Kidney epithelial cell (primary cell): Measurements from ENCODE around the gene BAG1. TPM values are rescaled to one million over a fixed set of nuclear protein-coding genes. Genes with fewer than 3 reads are reported as not detected.

Experiments used
- DNase-seq: peaks from one replicate; pipeline ENCODE4 v3.0.0-alpha.2; 2010; ENCODE audit warnings: low read depth
- H3K27me3 ChIP-seq: 2 replicates; pipeline ENCODE4 v1.6.0; 2011; ENCODE audit warnings: low read length; ENCODE audit not compliant: control insufficient read depth, insufficient read depth
- H3K36me3 ChIP-seq: 2 replicates; pipeline ENCODE4 v1.5.1; 2011; ENCODE audit warnings: low read length; ENCODE audit not compliant: control insufficient read depth, insufficient read depth
- H3K4me3 ChIP-seq: 2 replicates; pipeline ENCODE4 v1.5.1; 2011; ENCODE audit warnings: low read depth, mild to moderate bottlenecking, control low read depth, low read length
- total RNA-seq: library from RNA; depleted of rRNA; stranded (reverse); fragments of >200 nt; gene quantifications from 2 replicates; pipeline ENCODE4 v1.2.3, GENCODE V29; 2015
- TF ChIP-seq, protein P1 (sequence below): IDR thresholded peaks from 2 replicates; pipeline ENCODE4 v1.5.1; 2011; ENCODE audit warnings: mild to moderate bottlenecking, moderate library complexity, low read length, control low read depth, inconsistent platforms; ENCODE audit not compliant: insufficient read depth, poor library complexity, severe bottlenecking

Gene BAG1
- total RNA-seq, 1 donor from 2014 or later = 59.0 TPM

DNA sequence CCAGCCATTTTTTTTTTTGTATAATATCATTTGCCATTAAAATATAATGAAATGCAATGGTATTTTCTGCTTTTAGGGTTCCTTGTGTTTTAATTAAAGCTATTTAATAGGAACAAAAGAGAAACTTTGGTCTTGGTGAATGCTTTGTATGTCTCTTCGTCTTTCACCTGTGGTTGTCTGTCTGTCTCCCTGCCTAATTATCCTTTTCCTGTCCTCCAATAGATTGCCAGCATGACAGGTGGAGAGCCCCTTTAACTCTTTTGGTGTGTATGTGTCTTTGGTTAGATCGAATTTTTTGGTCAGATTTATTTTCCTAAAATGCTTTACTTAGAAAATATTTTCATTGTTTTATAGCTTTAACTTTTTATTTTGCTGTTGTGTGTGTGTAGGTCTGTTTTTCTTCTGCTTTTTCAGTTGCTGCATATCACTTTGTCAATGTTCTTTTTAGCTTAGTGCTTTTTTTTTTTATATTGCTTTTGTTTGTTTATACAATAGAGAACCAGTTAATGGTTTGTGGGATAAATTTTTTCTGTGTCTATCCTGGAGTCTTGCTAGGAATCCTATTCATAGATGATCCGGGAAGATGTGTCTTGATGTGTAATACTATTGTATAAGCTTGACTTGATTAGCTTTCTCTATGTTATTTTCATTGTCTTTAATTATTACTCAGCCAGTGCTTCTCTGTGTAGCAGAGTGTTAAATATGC lies 8.9 kb upstream of the BAG1 start:
- no peaks in the 10 kb centered on the region for H3K36me3 ChIP-seq
- TF ChIP-seq, protein P1, sequence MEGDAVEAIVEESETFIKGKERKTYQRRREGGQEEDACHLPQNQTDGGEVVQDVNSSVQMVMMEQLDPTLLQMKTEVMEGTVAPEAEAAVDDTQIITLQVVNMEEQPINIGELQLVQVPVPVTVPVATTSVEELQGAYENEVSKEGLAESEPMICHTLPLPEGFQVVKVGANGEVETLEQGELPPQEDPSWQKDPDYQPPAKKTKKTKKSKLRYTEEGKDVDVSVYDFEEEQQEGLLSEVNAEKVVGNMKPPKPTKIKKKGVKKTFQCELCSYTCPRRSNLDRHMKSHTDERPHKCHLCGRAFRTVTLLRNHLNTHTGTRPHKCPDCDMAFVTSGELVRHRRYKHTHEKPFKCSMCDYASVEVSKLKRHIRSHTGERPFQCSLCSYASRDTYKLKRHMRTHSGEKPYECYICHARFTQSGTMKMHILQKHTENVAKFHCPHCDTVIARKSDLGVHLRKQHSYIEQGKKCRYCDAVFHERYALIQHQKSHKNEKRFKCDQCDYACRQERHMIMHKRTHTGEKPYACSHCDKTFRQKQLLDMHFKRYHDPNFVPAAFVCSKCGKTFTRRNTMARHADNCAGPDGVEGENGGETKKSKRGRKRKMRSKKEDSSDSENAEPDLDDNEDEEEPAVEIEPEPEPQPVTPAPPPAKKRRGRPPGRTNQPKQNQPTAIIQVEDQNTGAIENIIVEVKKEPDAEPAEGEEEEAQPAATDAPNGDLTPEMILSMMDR = no peak
- H3K4me3 ChIP-seq = no peak overlapping the region
- no peak for DNase-seq
- H3K27me3 ChIP-seq = no peaks in the 10 kb centered on the region

GRCh38 chr9:33272061-33272460 lies 7.6 kb upstream of the BAG1 start:
- DNase-seq = peak; percentile 55
- TF ChIP-seq, protein P1 = no peak
- H3K4me3 ChIP-seq = no peak overlapping the region
- no peaks in the 10 kb centered on the region for H3K36me3 ChIP-seq
- H3K27me3 ChIP-seq = no peaks in the 10 kb centered on the region

DNA sequence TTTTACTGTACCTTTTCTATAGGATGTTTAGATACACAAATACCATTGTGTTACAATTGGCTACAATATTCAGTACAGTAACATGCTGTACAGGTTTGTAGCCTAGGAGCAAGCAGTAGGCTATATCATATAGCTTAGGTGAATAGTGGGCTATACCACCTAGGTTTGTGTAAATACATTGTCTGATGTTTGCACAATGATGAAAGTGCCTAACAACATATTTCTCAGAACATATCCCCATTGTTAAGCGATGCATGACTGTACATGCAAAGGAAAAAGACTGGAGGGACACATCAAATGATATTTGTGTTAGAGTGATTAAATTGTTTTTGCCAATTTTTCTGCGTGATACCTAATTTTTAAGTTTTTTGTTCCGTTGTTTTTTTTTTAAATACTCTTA lies 5.6 kb upstream of the BAG1 start:
- DNase-seq = no peak
- TF ChIP-seq, protein P1 = no peak
- no peaks in the 10 kb centered on the region for H3K36me3 ChIP-seq

DNA sequence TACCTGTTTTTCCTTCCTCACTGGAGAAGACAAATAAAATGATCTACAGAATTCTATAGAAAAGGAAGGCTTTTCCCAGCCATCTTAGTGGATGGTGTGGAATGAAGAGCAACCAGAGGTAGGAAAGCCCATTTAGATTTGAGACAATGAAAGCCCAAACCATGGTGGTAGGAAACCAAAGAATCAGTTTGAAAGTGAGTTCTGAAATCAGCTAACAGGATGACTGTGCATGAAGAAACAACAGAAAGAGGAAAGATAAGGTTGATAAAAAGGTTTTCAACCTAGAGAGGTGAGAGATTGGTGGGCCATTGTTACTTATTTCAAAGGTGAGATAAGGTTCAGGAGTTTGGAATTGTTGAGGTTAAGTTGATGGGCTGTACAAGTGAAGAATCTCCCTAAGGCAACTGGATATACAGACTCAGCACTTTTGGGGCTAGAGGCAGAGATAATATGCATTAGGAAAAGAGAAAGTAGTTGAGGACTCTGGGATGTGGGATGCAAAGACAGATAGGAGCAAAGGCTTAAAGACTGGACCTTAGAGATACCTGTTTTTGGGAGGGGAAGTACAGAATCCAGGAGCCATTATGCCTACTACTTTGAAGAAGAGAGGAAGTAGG lies 2.8 kb upstream of the BAG1 start:
- TF ChIP-seq, protein P1 = no peak
- DNase-seq = no peak
- no peaks in the 10 kb centered on the region for H3K36me3 ChIP-seq
- no peaks in the 10 kb centered on the region for H3K27me3 ChIP-seq
- no peak overlapping the region for H3K4me3 ChIP-seq

More for the DNA sequence above, 5.6 kb upstream of the BAG1 start:
- no peak overlapping the region for H3K4me3 ChIP-seq
- no peaks in the 10 kb centered on the region for H3K27me3 ChIP-seq

DNA sequence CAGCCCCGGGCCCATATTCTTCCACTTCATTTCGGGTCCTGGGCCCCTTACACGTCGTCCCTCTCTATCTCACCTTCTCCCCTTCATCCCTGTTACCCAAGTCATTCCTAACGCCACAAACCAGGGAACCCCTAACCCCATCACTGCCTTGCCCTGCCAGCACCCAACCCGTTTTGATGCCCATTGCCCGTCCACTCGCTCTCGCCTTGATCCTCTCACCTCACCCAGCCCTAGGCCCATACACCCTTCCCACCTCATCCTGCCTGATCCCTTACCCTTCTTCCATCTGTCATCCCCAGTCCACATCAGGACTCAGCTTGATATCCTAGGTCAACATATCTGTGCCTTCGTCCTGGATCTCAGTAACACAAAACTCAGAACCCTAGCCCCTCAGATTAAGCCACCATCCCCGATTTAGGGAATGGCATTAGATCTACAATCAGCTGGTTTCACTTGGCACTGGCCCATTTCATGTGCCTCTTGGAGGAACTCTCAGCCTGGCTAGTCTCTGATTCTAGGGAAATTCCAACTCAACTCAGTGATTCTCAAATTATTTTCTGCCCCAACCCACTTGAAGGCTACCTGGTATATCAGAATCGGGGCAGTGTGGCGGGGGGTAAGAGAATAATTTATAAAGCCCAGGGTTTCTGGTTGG lies 830 bp upstream of the BAG1 start:
- TF ChIP-seq, protein P1 = no peak
- peak overlapping the region; percentile 72 for H3K4me3 ChIP-seq
- H3K27me3 ChIP-seq = no peaks in the 10 kb centered on the region
- no peaks in the 10 kb centered on the region for H3K36me3 ChIP-seq
- no peak for DNase-seq
